Brain microvascular endothelial cell (primary cell): Measurements from ENCODE around the gene MYOG.

Experiments used
- DNase-seq: peaks from one replicate; pipeline ENCODE4 v3.0.0-alpha.2; 2020
- H3K27ac ChIP-seq: fragments of 250-450 bp; sonication (Bioruptor Pico); 2 replicates; pipeline ENCODE4 v1.5.1; 2020; ENCODE audit warnings: mild to moderate bottlenecking, moderate library complexity
- H3K27me3 ChIP-seq: fragments of 250-450 bp; sonication (Bioruptor Pico); replicated peaks from 2 replicates; pipeline ENCODE4 v1.5.1; 2020; ENCODE audit warnings: mild to moderate bottlenecking
- H3K36me3 ChIP-seq: fragments of 250-450 bp; sonication (Bioruptor Pico); replicated peaks from 2 replicates; pipeline ENCODE4 v1.5.1; 2020; ENCODE audit warnings: mild to moderate bottlenecking
- H3K4me3 ChIP-seq: 2 replicates; pipeline ENCODE4 v1.5.1; 2011; ENCODE audit warnings: low read depth, mild to moderate bottlenecking, control low read depth, low read length, moderate library complexity
- CTCF ChIP-seq: IDR thresholded peaks from 2 replicates; pipeline ENCODE4 v1.5.1; 2011; ENCODE audit warnings: low read depth, mild to moderate bottlenecking, moderate library complexity, low read length, control low read depth, inconsistent platforms; ENCODE audit errors: missing control alignments
- in situ Hi-C: cut with HindIII; loops from 2 replicates; pipeline ENCODE4 v1.10.0; 2017; ENCODE audit warnings: low sequenced_read_pairs, low pct_ligation_motif_present

The MYOG gene

GRCh38 chr1:203117611-203118575 lies 32.1 kb upstream of the MYOG start:
- DNase-seq = peak; percentile 14
- peaks cover 20% of the 10 kb centered on the region for H3K27me3 ChIP-seq

GRCh38 chr1:203116091-203116820 lies 30.4 kb upstream of the MYOG start:
- in situ Hi-C loops = no loop called here
- no peak for TF ChIP-seq CTCF
- no peak for DNase-seq
- H3K27ac ChIP-seq = no peak overlapping the region
- H3K4me3 ChIP-seq = no peak overlapping the region
- H3K27me3 ChIP-seq = peaks cover 24% of the 10 kb centered on the region
- H3K36me3 ChIP-seq = no peaks in the 10 kb centered on the region

More at GRCh38 chr1:203117611-203118575, 32.1 kb upstream of the MYOG start:
- in situ Hi-C loops = no loop called here
- Histone ChIP-seq H3K27ac (no peak overlapping the region), H3K4me3 (no peak overlapping the region), H3K36me3 (no peaks in the 10 kb centered on the region)
- TF ChIP-seq CTCF = peak; percentile 89

- H3K4me3 ChIP-seq = no peak overlapping the region
- H3K27ac ChIP-seq = no peak overlapping the region
- no peak for DNase-seq
- peaks cover 26% of the 10 kb centered on the region for H3K27me3 ChIP-seq
- no peak for TF ChIP-seq CTCF
- no peaks in the 10 kb centered on the region for H3K36me3 ChIP-seq
- in situ Hi-C loops = no loop called here
Measured at GRCh38 chr1:203114202-203114601, 28.4 kb upstream of the MYOG start.

GRCh38 chr1:203113308-203113707 lies 27.5 kb upstream of the MYOG start:
- Histone ChIP-seq H3K36me3 (no peaks in the 10 kb centered on the region), H3K27me3 (peaks cover 21% of the 10 kb centered on the region), H3K27ac (no peak overlapping the region), H3K4me3 (no peak overlapping the region)
- TF ChIP-seq CTCF = no peak
- in situ Hi-C loops = no loop called here
- no peak for DNase-seq

GRCh38 chr1:203112475-203112874 lies 26.7 kb upstream of the MYOG start:
- TF ChIP-seq CTCF = no peak
- Histone ChIP-seq H3K4me3 (no peak overlapping the region), H3K27me3 (peaks cover 18% of the 10 kb centered on the region), H3K27ac (no peak overlapping the region), H3K36me3 (no peaks in the 10 kb centered on the region)
- in situ Hi-C loops = no loop called here
- no peak for DNase-seq
